ENCODE data around the gene HDHD3.

GRCh38 chr9:113360242-113360842 lies 16.4 kb downstream of the HDHD3 start:
- no peak for TF ChIP-seq EZH2 (IDR thresholded peaks at IDR 0.05)
- no peak for TF ChIP-seq POLR2AphosphoS5 (IDR thresholded peaks at IDR 0.05; ENCODE audit: borderline replicate concordance, low read depth, low read length)
- TF ChIP-seq FOXP2 (optimal IDR thresholded peaks at IDR 0.05; ENCODE audit: control extremely low read depth, extremely low read length, insufficient read depth) = no peak
